HG03108 (cell line): Measurements from ENCODE around the gene CDS2.

Experiments
- ATAC-seq: cut with Tn5 transposase; IDR thresholded peaks from one replicate; pipeline ENCODE4 v1.9.1; 2021; ENCODE audit warnings: moderate library complexity; ENCODE audit not compliant: unreplicated experiment

CDS2 gene

GRCh38 chr20:5178046-5178445 lies 51.2 kb downstream of the CDS2 start:
- no peak for ATAC-seq

DNA sequence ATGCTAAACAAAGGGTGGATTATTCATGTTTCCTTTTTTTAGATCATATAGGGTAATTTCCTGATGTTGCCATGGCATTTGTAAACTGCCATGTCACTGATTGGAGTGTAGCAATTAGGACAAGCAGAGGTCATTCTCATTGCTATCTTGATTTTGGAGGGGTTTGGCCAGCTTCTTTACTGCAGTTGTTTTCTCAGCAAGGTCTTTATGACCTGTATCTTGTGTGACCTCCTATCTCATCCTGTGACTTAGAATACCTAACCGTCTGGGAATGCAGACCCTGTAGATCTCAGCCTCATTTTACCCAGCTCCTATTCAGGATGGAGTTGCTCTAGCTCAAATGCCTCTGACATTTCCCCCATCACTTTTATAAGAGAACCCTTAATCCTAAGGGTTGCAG lies 53.6 kb downstream of the CDS2 start:
- ATAC-seq: no peak

DNA sequence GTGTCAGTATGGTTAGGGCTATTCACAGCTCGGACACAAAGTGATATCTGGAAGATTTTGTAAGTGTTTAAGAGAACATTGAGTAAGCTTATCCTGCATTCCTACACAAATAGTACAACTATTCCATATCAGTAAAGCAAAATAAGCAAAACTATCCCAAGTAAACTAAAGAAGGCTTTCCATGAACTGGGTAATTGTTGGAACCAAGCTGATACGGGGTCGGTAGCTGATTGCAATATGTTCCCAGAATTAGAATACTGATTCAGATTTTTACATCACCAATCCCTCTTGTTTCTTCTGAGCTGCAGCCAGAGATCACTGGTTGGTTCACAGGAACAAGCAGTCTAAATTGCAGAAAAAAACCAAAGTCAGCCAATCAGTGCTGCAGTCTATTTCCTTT lies 54.1 kb downstream of the CDS2 start:
- ATAC-seq: no peak

- ATAC-seq: no peak
Measured at GRCh38 chr20:5181492-5181891, 54.7 kb downstream of the CDS2 start.

GRCh38 chr20:5181958-5182357 lies 55.1 kb downstream of the CDS2 start:
- ATAC-seq: no peak

DNA sequence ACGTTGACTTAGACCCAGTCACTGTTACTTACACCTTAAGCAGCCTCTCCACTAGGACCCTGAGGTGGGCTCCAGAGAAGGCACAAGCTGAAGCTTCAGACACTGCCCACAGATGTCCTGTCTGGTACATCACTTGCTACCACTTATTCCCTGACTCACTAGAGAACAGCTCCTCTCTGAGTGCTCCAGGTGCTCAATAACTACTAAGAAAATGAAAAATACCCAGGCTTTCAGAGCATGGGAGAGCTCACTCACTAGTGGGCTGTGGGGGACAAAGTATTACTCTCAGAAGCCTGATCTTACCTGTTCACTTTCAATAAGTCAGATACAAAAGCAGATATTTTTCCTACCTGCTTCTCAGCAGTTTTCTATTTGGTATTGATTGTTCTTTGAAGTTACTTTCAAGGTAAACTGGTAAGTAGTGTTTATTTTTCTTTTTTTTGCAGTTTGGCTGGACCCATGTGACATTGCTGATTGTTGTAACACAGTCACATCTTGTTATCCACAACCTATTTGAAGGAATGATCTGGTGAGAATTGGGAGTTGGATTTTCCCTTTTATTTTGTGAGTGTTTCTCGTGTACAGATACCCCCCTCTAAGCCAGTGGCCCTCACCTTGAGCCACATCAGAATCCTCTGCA lies 55.9 kb downstream of the CDS2 start:
- no peak for ATAC-seq

GRCh38 chr20:5183731-5184474 lies 57.1 kb downstream of the CDS2 start:
- no peak for ATAC-seq

DNA sequence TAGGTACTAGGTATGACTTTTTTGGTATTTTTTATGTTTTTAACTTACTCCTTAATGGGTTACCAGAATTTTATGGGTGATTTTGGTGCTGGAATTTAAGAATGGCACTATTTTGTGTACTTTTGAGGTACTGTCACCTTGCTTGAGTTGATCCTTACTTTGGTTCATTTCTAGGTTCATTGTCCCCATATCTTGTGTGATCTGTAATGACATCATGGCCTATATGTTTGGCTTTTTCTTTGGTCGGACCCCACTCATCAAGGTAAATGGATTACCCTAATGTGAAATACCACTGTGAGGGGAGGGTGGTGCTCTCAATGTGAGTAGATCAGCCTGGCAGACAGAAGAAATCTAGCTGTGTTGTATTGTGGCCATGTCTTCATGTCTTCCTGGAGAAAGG lies 57.9 kb downstream of the CDS2 start:
- ATAC-seq: no peak

DNA sequence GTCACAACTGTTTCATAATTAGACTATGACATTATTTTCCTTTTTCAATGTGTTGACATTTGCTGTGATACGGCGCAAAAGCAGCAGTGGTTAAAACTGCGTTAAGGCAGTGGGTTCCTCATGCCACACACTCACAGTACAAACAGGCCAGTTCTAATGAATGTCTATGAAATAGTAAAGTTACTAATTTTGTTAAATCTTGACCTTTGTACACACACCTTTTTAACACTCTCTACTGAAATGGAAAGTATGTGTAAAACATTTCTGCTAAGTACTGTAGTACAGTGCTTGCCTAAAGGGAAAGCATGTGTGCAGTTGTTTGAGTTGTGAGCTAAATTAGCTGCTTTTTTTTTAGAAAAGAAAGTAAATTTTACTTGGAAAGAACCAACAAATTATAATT lies 60.3 kb downstream of the CDS2 start:
- ATAC-seq: no peak

DNA sequence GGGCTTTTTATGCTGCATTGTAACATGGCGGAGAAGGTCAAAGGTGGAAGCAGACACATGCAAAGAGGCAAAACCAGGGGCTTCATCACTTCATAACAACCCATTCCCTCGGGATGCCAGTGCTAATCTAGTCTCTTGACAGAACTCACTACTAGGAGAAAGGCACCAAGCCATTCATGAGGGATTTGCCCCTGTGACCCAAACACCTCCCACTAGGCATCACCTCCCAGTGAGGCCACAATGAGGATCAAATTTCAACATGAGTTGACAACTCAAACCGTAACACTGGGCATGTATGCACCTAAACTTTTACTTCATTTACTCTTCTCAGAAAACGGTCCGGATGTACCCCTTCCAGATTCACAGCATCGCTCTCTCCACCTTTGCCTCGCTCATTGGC lies 61.9 kb downstream of the CDS2 start:
- ATAC-seq: no peak

GRCh38 chr20:5189917-5190316 lies 63.1 kb downstream of the CDS2 start:
- no peak for ATAC-seq

DNA sequence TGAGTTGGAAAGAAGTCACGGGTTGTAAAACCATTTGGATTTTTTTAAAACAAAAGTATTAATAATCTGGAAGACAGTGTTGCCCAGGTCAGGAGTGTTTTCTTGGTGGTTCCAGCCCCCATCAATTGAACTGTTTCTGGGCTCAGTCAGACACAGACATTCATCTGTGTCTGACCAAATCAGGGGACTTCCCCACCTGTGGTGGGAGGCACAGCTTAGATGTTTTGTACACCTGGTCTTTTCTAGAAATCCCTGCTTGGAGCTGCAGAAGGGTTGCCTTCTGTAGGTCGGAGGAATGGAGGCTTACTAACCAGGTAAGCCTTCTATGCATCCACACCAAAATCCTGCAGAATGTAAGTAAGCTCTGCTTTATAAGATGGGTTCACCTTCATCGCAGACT lies 63.6 kb downstream of the CDS2 start:
- no peak for ATAC-seq

- peak; percentile 40 for ATAC-seq
Measured at GRCh38 chr20:5191829-5192569, 65.2 kb downstream of the CDS2 start.

DNA sequence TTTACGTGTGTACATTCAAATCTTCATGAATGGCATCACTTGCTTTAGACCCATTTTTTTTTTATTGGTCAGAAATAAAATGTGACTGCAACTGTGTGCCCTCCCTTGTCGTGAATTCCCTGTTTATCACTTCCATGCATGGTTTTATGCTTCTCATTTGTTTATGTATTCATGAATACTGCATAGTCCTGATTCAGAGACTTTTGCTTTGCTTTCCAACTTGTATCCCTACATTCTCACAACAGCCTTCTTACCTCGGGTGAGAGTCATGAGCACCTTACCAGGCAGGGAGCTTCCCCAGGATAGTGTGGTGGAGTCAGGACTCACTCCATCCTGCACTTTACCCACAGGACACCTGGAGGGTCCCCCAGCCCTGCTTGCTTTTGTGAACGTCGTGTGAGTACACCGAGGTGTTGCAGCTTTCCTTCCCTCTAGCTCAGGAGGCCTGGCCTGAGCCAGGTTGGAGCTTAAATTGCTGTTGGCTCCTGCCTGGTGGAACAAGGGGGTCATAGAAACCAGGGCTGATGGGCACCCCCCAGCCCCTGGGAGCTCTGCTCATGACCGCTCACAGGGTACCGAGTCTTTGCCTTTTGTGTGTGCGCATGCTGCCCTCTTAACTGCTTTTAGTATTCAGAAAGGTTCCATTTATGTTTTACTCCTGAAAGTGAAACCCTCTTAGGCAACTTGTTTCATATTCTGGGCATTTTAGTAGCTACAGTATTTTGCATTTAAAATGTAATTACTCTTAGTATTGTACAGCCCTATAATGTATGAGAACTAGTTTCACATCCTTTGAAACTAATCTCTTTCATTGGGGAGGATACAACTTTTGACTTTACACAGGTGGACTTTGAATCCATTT lies 66.0 kb downstream of the CDS2 start:
- ATAC-seq: peak; percentile 13

DNA sequence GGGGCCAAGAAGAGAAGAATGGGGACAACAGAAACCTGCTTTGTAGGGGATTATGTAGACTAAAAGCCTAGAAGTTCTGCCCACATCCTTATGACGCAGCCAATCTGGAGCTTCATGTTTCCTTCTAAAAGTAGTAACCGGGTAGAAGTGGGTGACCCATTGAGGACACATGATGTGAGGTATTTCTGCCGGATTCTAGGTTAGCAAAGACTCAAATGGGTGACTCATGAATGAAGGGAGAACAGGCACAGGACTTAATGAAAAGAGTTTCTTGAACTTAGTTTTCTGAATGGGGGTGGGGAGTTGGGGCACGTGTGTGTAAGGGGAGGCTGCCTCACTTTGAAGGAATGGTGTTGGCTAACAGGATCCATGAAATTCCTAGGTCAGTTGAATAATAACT lies 68.8 kb downstream of the CDS2 start:
- ATAC-seq: no peak

- no peak for ATAC-seq
Measured at GRCh38 chr20:5196149-5196548, 69.3 kb downstream of the CDS2 start.

DNA sequence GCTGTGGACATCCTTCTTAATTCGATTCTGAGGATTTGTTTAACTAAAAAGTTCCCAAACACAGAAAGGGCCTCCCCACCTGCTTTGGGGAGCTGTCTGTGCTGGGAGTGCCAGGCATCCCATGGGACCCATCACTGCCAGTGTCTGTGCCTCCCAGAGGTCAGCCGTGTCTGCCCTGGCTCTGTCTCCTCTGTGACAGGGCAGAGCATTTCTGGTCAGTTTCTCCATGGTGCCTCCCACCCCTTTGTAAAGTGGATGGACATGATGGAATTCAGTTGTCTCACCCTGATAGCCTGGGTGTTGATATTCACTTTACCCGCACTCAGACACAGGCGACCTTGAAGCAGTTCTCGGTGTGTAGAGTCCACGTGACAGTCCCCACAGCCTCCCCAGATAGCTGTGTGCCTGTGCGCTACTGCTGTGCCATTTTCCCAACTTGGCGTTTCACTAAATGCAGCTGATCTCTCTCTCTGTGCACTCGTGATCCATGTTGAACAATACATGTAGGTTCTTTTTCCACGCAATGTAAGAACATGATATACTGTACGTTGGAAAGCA lies 70.5 kb downstream of the CDS2 start:
- ATAC-seq: no peak

- ATAC-seq: no peak
Measured at GRCh38 chr20:5197847-5198650, 71.2 kb downstream of the CDS2 start.

DNA sequence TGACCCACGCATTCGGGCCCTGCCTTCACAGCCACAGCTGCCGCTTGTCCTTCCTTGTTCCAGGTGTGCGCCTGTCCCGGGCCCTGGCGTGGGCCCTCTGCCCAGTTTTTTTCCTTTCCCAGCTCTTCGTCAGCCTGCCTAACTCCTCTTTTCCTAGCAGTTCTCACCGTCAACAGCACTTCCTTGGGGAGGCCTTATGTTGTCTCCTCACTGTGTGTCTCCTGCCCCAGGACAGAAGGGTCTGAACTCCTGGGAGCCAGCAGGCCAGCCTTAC lies 71.8 kb downstream of the CDS2 start:
- no peak for ATAC-seq

- no peak for ATAC-seq
Measured at GRCh38 chr20:5203380-5203779, 76.6 kb downstream of the CDS2 start.
